Epithelial cell of alveolus of lung (primary cell): ENCODE data around the gene OR8J3. TPM values are rescaled to one million over a fixed set of nuclear protein-coding genes. Genes with fewer than 3 reads are reported as not detected.

Source experiments
- total RNA-seq: library from RNA; depleted of rRNA; stranded (reverse); fragments of >200 nt; gene quantifications from 2 replicates; pipeline ENCODE4 v1.2.1, GENCODE V29; 2015

Gene OR8J3, protein sequence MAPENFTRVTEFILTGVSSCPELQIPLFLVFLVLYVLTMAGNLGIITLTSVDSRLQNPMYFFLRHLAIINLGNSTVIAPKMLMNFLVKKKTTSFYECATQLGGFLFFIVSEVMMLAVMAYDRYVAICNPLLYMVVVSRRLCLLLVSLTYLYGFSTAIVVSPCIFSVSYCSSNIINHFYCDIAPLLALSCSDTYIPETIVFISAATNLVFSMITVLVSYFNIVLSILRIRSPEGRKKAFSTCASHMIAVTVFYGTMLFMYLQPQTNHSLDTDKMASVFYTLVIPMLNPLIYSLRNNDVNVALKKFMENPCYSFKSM
- not detected in 2 replicates for total RNA-seq

DNA sequence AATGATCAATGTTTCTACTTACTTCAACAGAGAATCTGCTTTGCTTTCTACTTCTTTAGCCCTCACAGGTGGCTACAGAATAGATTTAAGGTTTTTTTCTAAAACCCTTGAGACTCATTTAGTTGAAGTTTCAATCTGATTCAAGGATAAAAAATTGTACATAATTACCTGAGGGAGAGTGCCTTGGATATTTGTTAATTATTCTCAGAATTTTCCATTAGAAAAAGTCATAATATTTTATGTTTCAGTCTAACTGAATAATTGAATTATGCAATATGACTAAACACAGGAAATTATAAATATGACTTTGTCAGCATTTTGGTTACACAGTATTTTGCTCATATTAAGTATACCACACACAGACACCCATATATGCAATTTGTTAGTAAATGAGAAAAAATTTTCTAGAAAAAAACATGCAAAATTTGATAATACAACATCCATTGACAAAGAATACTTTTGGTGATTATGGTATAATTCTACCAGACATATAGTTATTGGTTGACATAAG lies at the start of gene OR8J3:
Gene OR8J3, minus strand, starts transcription at position 51 of the 511 bp plus-strand sequence. CDS start 2,483 bp downstream, outside the sequence.

DNA sequence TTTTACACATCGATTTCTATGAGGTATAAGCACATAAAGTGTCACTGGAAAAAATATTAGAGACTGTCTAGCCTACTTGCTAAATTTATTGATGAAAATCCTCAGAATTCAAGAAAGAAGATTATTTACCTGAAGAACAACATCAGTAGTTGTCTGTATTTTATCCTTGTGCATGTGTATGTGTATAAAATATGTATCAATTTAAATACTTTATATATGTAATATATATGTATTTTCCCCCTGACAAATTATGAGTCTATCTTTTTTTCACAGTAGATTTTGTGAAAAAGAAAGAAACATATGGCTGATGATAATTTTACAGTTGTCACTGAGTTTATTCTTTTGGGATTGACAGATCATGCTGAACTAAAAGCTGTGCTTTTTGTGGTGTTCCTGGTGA lies 36.3 kb upstream of the OR8J3 start, which contains the start of gene OR5J2:
Gene OR5J2, plus strand, starts transcription at position 301 of the 400 bp plus-strand sequence. Its CDS starts 0 bp downstream, at position 301.

DNA sequence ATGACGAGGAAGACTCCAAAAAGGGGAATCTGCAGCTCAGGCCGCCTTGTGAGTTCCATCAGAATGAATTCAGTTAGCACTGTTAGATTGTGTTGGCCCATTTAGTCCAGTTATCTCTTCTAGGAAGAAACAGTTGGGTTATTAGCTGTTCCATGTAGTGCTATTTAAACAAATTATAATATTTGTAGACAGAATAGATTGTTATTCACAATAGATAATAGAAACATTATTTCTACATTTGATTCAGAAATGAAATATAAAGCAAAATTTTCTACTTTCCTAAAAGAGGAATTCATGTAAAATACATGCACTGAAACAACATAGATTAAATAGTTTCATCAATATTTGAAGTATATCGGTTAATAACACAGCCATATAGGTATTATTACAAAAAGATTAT lies 20.2 kb upstream of the OR8J3 start, which contains the start of gene OR8K5:
Gene OR8K5, minus strand, starts transcription at position 101 of the 400 bp plus-strand sequence. Its CDS starts 0 bp downstream, at position 101.

DNA sequence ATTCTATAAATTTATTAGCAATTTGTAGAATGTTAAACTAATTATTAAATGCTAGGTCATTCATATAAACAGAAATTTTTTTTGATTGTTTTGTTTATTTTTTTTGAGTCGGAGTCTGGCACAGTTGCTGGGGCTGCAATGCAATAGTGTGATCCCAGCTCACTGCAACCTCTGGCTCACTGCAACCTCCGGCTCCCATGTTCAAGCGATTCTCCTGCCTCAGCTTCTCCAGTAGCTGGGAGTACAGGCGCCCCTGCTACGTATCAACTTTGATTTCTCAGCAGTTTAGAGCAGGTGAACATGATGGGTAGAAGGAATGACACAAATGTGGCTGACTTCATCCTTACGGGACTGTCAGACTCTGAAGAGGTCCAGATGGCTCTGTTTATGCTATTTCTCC lies 17.9 kb downstream of the OR8J3 start, which contains the start of gene OR8H3:
Gene OR8H3, plus strand, starts transcription at position 301 of the 400 bp plus-strand sequence. Its CDS starts 0 bp downstream, at position 301.

DNA sequence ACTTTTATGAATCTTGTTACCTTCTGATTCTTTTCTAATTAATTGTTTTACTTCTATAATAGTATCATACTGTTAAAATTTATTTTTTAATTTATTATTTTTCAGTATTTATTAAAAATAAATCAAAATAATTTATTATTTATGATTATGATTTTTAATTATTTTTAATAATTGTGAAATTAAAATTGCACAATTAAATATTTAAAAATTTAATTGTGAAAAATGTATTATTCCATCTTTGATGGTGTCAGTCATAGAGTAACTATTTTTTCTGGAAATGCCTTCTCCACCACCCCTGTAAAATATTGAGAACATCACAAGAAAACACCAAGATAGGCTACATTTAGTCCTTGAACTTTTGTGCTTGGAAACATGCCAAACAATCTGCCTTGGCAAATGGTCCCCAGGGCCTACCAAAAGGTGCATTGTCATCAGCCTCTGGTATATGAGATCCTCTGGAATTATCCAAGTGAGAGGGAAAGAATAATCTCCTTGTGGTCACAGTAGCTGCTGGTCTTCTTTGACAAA lies 36.7 kb downstream of the OR8J3 start, which contains the start of gene OR8H2:
Gene OR8H2, plus strand, starts transcription at position 478 of the 528 bp plus-strand sequence. CDS start 1,356 bp downstream, outside the sequence.

DNA sequence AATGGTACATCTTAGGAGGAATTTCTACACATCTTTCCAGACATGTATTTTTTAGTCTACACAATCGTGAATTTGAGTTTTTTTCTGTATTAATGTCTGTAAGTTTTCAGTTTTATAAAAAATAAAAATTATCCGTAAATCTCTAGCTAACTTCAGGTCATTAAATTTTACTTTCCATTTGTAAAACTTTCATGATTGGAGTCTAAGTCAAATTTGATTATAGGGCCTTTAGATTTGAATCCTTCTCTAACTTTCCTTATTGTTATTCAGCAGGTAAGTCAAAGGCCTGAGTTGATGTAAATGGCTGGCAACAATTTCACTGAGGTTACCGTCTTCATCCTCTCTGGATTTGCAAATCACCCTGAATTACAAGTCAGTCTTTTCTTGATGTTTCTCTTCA lies 47.0 kb downstream of the OR8J3 start, which contains the start of gene OR8I2:
Gene OR8I2, plus strand, starts transcription at position 301 of the 400 bp plus-strand sequence. Its CDS starts 0 bp downstream, at position 301.

Other genes with a start within 250 kb of the OR8J3 start
- gene OR5W2, start 225.6 kb downstream of the OR8J3 start, total RNA-seq = not detected in 2 replicates
- gene OR5I1, start 203.8 kb downstream of the OR8J3 start, total RNA-seq = not detected in 2 replicates
- not detected in 2 replicates for gene OR10AG1, start 170.3 kb downstream of the OR8J3 start, total RNA-seq
- gene OR5F1, start 145.6 kb downstream of the OR8J3 start, total RNA-seq = not detected in 2 replicates
- not detected in 2 replicates for gene OR5AS1, start 112.5 kb downstream of the OR8J3 start, total RNA-seq
- gene OR8I2, start 46.9 kb downstream of the OR8J3 start, total RNA-seq = not detected in 2 replicates
- gene OR8H2, start 36.5 kb downstream of the OR8J3 start, total RNA-seq = not detected in 2 replicates
- gene OR8H3, start 17.8 kb downstream of the OR8J3 start, total RNA-seq = not detected in 2 replicates
- gene OR8K5, start 20.1 kb upstream of the OR8J3 start, total RNA-seq = not detected in 2 replicates
- not detected in 2 replicates for gene OR5J2, start 36.4 kb upstream of the OR8J3 start, total RNA-seq
- not detected in 2 replicates for gene OR5T2, start 94.1 kb upstream of the OR8J3 start, total RNA-seq
- not detected in 2 replicates for gene OR5T3, start 112.1 kb upstream of the OR8J3 start, total RNA-seq
- gene OR5T1, start 134.0 kb upstream of the OR8J3 start, total RNA-seq = not detected in 2 replicates
- gene OR8H1, start 152.1 kb upstream of the OR8J3 start, total RNA-seq = not detected in 2 replicates
- gene OR8K3, start 174.9 kb upstream of the OR8J3 start, total RNA-seq = not detected in 2 replicates
- gene OR8K1, start 205.8 kb upstream of the OR8J3 start, total RNA-seq = not detected in 2 replicates
- gene OR8J1, start 214.1 kb upstream of the OR8J3 start, total RNA-seq = not detected in 2 replicates
- gene OR8U1, start 235.4 kb upstream of the OR8J3 start, total RNA-seq = not detected in 2 replicates